HG02623 (cell line): Measurements from ENCODE around the gene FGF12.

Source experiments
- ATAC-seq: cut with Tn5 transposase; IDR thresholded peaks from one replicate; pipeline ENCODE4 v1.9.1; 2021; ENCODE audit warnings: moderate library complexity; ENCODE audit not compliant: unreplicated experiment

FGF12 gene

DNA sequence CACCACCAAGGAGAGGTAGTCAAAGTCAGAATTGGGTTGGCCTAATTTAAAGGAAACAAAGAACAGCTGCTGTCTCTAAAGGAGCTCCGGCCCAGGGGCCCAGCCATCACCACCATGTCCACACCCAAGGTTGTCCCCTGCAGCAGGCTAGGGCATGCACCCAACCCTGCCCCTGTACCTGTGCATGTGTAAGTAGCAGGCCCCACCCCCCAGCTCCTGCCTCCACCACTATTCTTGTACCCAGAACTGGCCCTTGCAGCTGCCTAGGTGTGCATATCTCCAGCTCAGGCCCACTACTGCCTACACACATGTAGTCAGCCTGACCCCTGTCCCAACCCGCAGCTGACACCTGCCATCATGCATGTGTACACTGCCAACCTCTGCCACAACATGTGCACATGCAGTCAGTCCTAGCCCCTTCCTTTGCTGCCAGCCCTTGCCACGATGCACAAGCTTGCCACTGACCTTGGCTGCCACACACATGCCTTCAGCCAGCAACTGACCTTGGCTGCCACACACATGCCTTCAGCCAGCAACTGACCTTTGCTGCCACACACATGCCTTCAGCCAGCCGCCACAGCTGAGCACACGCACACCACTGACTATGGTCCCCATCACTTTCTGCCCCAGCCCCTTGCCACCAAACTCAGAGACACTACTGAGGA lies 39.7 kb downstream of the FGF12 start:
- no peak for ATAC-seq

DNA sequence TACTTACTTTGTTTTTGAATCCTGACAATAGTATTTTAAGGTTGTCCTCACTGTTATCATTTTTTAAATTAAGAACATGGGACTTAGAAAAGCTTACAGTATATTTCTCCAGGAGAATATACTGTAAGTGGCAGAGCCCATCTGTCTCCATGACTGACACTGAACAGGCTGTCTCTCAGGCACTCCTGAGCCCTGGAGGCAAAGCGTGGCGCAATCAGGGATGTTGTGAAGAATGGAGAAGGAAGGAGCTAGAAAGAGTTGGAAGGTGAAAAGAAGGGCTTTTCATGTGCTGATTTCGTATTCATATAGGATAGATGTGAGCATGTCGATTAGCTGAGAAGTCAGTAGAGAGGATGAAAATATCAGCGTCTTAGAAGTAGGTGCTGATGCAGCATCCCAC lies 41.5 kb downstream of the FGF12 start:
- ATAC-seq, result no peak

- no peak for ATAC-seq
These were observed 43.2 kb downstream of the FGF12 start for GRCh38 chr3:192684151-192684550.

DNA sequence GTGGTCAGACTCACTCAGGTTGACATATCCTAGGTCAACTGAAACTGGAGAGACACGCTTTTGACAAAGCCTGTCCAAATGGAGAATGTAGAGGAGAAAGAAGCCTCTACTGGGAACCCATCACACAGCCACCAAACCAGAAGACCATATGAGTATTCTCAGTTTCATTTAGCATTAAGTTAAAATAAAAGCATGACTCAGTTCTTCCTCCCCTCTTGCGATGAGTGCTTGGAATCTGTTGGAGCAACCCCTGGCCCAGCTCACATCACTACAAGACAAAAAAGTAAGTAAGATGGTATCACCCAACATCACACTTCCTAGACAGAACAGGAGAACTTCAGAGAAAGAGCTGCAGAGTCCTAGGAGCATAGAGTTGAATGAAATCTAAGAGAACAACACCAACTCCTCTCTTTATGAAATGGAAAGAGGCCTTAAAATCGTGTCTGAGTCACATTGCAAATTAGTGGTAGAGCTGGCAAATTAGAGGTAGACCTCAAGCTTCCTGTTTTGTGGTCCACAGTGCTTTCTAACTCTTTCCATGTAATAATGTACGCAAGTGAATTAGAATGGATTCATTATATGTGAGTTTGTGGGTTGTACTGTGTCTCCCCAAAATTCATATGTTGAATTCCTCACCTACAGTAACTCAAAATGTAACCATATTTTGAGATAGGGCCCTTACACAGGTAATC lies 51.2 kb downstream of the FGF12 start:
- peak; percentile 47 for ATAC-seq

- ATAC-seq, result no peak
These were observed 71.7 kb downstream of the FGF12 start for GRCh38 chr3:192655628-192656027.

- no peak for ATAC-seq
These were observed 72.3 kb downstream of the FGF12 start for GRCh38 chr3:192655040-192655439.

DNA sequence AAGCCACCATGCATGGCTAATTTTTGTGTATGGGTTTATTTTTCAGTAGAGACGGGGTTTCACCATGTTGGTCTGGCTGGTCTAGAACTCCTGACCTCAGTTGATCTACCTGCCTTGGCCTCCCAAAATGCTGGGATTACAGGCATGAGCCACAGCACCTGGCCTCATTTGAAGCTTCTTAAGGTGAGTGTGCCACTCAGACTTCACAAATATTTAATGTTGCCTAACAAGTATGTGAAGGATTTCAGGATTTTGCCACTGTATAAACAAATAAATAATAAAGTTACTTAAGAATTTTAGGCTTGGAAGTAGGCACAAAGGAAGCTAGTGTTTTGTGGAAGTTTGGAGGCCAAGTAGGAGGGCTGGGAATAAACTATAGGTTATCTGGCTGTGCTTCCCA lies 73.5 kb downstream of the FGF12 start:
- no peak for ATAC-seq

GRCh38 chr3:192652727-192653126 lies 74.6 kb downstream of the FGF12 start:
- no peak for ATAC-seq

DNA sequence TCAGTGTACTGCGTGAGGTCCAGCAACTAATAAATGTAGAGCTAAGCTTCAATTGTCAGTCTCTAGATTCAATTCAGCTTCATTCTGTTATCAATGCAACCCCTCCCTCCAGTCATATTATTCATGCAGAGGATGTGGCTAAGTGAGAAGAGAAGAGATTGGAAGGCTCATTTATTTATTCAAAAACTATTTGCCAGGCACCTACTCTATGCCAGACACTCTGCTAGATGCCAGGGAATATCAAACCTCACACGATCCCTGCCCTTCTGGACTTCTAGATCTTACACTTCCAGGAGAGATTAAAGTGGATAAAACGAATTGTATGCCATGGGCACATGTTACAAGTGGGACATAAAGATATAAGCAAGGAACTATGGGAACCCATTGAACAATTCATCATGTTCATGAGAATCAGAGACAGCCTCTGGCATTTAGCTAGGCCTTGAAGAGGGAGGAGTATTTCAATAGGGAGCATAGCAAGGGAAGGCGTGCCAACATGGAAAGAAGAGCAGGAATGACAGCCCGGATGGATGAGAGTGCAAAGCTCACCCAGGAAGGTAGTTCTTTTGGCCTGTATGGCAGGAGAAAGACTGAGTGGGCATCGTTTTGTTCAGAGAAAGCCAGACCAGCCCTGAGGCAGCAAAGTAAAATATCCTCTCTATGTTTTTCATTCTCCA lies 75.4 kb downstream of the FGF12 start:
- ATAC-seq, result no peak

DNA sequence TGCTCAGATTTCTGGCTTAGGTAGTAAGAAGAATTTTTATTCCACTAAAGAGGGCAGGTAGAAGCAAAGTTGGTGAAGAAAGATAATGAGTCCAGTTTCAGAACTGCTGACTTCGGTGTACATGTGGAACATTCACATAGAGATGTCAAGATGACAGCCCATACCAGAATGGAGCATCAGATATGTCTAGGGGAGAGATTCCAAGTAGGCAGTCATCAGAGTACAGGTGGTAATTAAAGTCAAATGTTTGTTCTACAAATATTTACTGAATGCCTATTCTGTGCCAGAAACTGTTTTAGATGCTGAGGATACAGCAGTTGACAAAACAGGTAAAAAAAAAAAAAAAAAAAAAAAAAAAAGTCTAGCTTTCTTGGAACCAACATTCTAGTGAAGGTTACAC lies 81.9 kb downstream of the FGF12 start:
- ATAC-seq, result no peak

GRCh38 chr3:192642651-192643050 lies 84.7 kb downstream of the FGF12 start:
- ATAC-seq, result no peak

- ATAC-seq, result no peak
These were observed 85.4 kb downstream of the FGF12 start for GRCh38 chr3:192641919-192642318.

DNA sequence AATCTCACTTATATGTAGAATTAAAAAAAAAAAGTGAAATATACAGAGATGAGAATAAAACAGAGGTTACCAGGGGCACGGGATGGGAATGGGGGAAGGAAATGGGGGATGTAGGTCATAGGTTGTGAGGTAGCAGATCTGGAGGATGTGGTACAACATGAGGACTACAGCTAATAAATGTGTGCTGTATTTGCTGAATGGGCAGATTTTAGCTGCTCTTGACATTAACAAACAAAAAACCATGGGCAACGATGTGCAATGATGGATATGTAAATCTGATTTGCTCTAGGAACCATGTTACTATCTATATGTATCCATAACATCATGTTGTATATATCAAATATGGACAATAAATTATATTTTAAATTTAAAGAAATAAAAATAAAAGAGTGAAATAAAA lies 87.4 kb downstream of the FGF12 start:
- ATAC-seq, result no peak

DNA sequence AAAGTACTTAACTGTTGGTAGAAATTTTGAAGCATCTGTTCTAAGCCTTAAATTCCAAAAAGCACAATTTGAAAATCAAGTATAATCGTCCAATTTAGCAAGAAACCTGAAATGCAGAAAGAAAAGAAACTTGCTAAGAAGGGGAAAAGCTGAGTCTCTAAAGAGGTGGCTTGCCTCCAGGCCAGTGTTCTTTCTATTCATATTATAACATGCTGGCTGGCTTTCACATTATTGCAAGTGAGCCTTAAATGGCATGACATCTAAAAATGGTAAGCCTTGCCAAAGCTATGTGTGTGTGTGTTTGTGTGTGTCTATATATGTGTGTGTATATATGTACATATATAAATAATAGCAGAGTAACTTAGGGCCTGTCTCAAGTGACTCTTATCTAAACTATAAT lies 89.5 kb downstream of the FGF12 start:
- ATAC-seq, result no peak

DNA sequence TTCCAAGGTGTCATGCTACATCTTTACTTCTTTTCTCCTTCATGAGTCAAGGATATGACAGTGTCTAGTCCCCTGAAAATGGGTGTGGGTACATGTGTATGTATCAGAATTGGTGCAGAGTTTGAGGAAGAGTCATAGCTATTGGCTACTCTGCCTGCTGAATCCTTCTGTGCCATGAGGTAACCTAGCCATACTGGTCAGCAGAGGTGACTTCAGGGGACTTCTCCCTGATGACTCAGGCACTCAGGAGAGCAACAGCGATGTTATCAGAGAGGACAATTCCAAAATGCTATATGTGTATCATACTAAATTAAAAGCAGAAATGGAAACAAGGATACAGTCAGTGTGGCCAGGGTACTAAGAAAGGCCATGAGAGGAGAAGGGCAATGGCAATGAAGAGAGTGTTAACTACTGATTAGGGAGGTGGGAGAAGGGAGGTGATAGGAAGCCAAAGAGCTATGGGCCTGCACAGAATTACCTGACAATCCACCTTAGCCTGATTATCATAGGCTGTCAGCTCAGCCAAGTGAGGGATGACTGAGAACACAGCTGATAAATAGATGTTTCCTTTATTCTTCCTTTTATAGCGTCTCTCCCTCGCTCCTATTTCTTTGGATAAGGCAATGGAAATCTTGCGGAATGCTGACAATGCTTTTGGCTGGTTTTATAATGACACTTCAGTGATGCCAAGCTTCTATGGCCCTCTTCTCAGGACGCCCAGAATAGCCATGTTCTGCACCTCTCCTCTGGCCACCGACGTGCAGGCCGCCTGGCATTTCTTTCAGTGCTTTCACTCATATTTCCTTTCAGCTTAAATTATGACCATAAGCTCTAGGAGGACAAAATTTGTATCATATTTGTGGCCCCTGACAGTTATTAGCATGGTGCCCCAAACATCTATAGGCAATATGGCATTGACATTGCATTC lies 90.6 kb downstream of the FGF12 start:
- no peak for ATAC-seq

- ATAC-seq, result no peak
These were observed 97.9 kb downstream of the FGF12 start for GRCh38 chr3:192629429-192629828.

DNA sequence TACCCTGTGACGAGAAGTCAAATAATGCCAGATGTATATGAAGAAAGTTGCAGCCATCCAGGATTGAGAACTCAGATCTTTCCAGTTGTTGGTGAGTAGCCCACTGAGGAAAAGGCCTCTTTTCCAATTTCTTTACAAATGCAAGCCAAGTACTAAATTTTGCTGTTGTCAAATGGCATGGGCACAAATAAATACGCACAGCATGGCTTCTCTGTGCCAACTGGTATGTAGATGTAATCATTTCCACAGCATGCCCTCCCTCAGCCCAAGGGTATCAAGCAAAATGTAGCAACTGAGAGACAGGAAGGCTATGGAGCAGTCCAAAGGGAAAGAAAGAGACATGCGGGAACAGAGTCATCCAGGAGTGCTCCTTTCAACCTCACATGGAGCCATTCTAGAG lies 105.4 kb downstream of the FGF12 start:
- no peak for ATAC-seq

DNA sequence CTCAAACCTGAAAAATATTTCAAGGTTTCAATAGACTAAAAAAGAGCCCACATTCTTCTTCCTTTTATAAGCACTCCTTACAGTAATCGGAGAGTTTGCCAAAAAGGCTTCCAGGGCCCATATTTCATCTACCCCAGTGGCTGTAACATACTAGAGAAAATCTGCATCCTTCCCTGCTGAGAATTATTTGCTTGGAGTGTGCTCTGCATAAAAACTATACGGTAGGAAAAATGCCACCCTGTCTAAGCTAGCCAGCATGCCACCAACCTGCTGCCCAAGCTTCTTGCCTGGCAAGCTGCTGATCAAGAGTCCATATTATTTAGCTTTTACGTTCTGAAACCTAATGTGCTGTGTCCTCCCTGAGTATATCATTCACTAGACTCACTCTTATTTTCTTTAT lies 107.1 kb downstream of the FGF12 start:
- no peak for ATAC-seq

GRCh38 chr3:192611411-192611810 lies 115.9 kb downstream of the FGF12 start:
- no peak for ATAC-seq

DNA sequence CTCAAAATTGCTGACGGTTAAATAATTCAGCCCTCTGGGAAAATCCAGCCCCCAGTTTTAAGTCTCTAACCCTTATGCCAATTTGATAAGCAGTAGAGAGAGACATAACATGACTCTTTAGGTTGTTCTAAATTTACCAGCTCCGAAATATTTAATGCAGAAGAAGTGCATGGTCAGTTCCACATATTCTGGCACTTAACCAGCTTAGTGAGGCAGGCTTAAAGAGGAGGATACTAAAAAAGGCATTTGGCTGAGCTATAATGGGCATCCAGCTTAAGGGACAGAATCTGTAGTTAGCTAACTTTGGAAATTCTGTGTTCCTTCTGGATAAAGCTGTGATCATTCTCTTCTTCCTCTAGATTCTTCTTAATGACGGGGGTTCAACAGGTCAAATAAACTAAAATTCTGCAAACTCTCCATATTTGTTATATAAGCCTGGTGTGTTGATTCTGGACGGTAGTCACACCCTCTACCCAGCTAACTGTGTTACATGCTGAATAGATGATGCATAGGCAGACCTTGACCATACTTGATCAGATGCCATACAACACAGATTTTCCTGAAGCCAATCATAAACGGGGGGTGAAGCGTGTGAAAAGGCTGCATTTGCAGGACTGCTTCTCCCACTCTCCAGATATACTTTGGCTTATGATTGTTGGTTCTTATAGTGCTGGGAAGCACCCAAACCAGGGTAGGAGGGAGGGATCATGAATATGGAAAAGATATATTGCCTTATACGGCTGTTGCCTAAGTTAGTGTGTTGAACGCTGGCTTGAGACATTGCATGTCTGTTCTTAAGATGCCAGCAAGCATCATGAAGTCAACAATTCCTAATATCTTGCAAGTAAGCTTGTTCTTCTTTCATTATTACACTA lies 118.4 kb downstream of the FGF12 start:
- no peak for ATAC-seq
